Gastroesophageal sphincter (tissue), 3 donors: ENCODE results near the gene MOB3A.

ENCODE experiments used
- POLR2AphosphoS5 ChIP-seq: sonication (generic); formaldehyde crosslinking; IDR thresholded peaks from one replicate; pipeline ENCODE4 v1.6.1; 2017; ENCODE audit warnings: antibody characterized with exemption
- TF ChIP-seq, protein P1 (sequence below), 4 experiments: fragments of 200-600 bp in 2 of 4; fragments of 450-650 bp in 2 of 4; sonication (generic) in 1 of 4; IDR thresholded peaks; one replicate each; pipeline ENCODE4 v1.5.1; 2017 to 2019; ENCODE audit warnings: antibody characterized with exemption in 4 of 4, mild to moderate bottlenecking in 2 of 4, moderate library complexity in 2 of 4

DNA sequence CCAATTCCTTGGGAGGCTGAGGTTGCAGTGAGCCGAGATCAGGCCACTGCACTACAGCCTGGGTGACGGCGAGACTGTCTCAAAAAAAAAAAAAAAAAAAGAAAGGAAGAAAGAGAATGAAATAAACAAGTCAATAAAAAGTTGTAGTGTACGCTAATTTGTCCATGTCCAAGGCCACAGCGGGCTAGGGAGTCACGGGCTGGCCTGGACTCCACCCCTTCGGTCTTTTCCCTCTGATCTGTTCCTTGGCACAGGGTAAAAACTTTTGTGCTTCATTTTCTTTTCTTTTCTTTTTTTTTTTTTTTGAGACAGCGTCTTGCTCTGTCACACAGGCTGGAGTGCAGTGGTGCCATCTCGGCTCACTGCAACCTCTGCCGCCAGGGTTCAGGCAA lies 25.7 kb downstream of the MOB3A start:
- TF ChIP-seq, protein P1, sequence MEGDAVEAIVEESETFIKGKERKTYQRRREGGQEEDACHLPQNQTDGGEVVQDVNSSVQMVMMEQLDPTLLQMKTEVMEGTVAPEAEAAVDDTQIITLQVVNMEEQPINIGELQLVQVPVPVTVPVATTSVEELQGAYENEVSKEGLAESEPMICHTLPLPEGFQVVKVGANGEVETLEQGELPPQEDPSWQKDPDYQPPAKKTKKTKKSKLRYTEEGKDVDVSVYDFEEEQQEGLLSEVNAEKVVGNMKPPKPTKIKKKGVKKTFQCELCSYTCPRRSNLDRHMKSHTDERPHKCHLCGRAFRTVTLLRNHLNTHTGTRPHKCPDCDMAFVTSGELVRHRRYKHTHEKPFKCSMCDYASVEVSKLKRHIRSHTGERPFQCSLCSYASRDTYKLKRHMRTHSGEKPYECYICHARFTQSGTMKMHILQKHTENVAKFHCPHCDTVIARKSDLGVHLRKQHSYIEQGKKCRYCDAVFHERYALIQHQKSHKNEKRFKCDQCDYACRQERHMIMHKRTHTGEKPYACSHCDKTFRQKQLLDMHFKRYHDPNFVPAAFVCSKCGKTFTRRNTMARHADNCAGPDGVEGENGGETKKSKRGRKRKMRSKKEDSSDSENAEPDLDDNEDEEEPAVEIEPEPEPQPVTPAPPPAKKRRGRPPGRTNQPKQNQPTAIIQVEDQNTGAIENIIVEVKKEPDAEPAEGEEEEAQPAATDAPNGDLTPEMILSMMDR (IDR thresholded peaks at IDR 0.05), result no peak
- TF ChIP-seq POLR2AphosphoS5, result no peak
